H9 (cell line): ENCODE measurements around the gene ATRNL1. TPM values are rescaled to one million over a fixed set of nuclear protein-coding genes. Genes with fewer than 3 reads are reported as not detected.

ENCODE experiments used
- DNase-seq: peaks from one replicate; pipeline ENCODE4 v3.0.0-alpha.2; 2017
- H2AFZ ChIP-seq: one replicate; pipeline ENCODE4 v1.6.1; 2013; ENCODE audit warnings: mild to moderate bottlenecking, low read length, control low read depth, moderate library complexity
- H2AK5ac ChIP-seq: 2 replicates; pipeline ENCODE4 v1.6.1; 2013; ENCODE audit warnings: low read length, control low read depth, mixed read lengths; ENCODE audit not compliant: insufficient read length
- H2BK120ac ChIP-seq: one replicate; pipeline ENCODE4 v1.6.1; 2013; ENCODE audit warnings: low read depth, mild to moderate bottlenecking, low read length, control low read depth, inconsistent platforms; ENCODE audit not compliant: poor library complexity, severe bottlenecking
- H2BK12ac ChIP-seq: 2 replicates; pipeline ENCODE4 v1.6.1; 2013; ENCODE audit warnings: low read length, control low read depth, mixed read lengths, low read depth; ENCODE audit not compliant: insufficient read length
- H2BK15ac ChIP-seq: 2 replicates; pipeline ENCODE4 v1.6.1; 2013; ENCODE audit warnings: low read depth, low read length, control low read depth
- H2BK20ac ChIP-seq: one replicate; pipeline ENCODE4 v1.6.1; 2013; ENCODE audit warnings: low read depth, mild to moderate bottlenecking, low read length, control low read depth, inconsistent platforms; ENCODE audit not compliant: poor library complexity, severe bottlenecking
- H2BK5ac ChIP-seq: 2 replicates; pipeline ENCODE4 v1.6.1; 2013; ENCODE audit warnings: low read length, control low read depth, mixed read lengths; ENCODE audit not compliant: insufficient read length
- H3K14ac ChIP-seq: 2 replicates; pipeline ENCODE4 v1.6.1; 2013; ENCODE audit warnings: low read length, control low read depth; ENCODE audit not compliant: insufficient read depth
- H3K18ac ChIP-seq: 2 replicates; pipeline ENCODE4 v1.6.1; 2013; ENCODE audit warnings: low read depth, mild to moderate bottlenecking, mixed read lengths, low read length, control low read depth; ENCODE audit not compliant: insufficient read length
- H3K23ac ChIP-seq: 2 replicates; pipeline ENCODE4 v1.6.1; 2013; ENCODE audit warnings: low read length, control low read depth, mixed read lengths, low read depth; ENCODE audit not compliant: insufficient read length
- H3K23me2 ChIP-seq: 2 replicates; pipeline ENCODE4 v1.6.1; 2013; ENCODE audit warnings: low read depth, mild to moderate bottlenecking, mixed read lengths, low read length, control low read depth; ENCODE audit not compliant: insufficient read length, poor library complexity, severe bottlenecking
- H3K27ac ChIP-seq: 2 replicates; pipeline ENCODE4 v1.5.1; 2013; ENCODE audit warnings: low read length, control low read depth, mixed read lengths, low read depth; ENCODE audit not compliant: insufficient read length
- H3K27me3 ChIP-seq: 2 replicates; pipeline ENCODE4 v1.6.1; 2013; ENCODE audit warnings: low read length, control low read depth, inconsistent platforms; ENCODE audit not compliant: insufficient read depth
- H3K4ac ChIP-seq: 2 replicates; pipeline ENCODE4 v1.6.1; 2013; ENCODE audit warnings: low read depth, mild to moderate bottlenecking, control low read depth, inconsistent platforms, low read length, moderate library complexity
- H3K4me1 ChIP-seq: 2 replicates; pipeline ENCODE4 v1.6.1; 2013; ENCODE audit warnings: low read length, control low read depth, inconsistent platforms; ENCODE audit not compliant: insufficient read depth
- H3K4me2 ChIP-seq: 2 replicates; pipeline ENCODE4 v1.6.1; 2013; ENCODE audit warnings: low read length, control low read depth, mixed read lengths; ENCODE audit not compliant: insufficient read length, insufficient read depth
- H3K56ac ChIP-seq: 2 replicates; pipeline ENCODE4 v1.6.1; 2013; ENCODE audit warnings: low read depth, mild to moderate bottlenecking, mixed read lengths, low read length, control low read depth; ENCODE audit not compliant: insufficient read length
- H3K79me1 ChIP-seq: 2 replicates; pipeline ENCODE4 v1.6.1; 2013; ENCODE audit warnings: low read depth, mild to moderate bottlenecking, moderate library complexity, low read length, control low read depth, inconsistent platforms; ENCODE audit not compliant: insufficient read depth, poor library complexity, severe bottlenecking
- H3K79me2 ChIP-seq: 2 replicates; pipeline ENCODE4 v1.6.1; 2013; ENCODE audit warnings: low read length, control low read depth, inconsistent platforms; ENCODE audit not compliant: insufficient read depth
- H3K9ac ChIP-seq: 2 replicates; pipeline ENCODE4 v1.6.1; 2013; ENCODE audit warnings: low read length, control low read depth, mixed read lengths; ENCODE audit not compliant: insufficient read length; ENCODE audit errors: extremely low read depth
- H3K9me3 ChIP-seq: one replicate; pipeline ENCODE4 v1.6.1; 2013; ENCODE audit warnings: low read depth, low read length, inconsistent platforms; ENCODE audit not compliant: control insufficient read depth
- H3T11ph ChIP-seq: one replicate; pipeline ENCODE4 v1.6.1; 2013; ENCODE audit warnings: mild to moderate bottlenecking, low read length, control low read depth, inconsistent platforms
- H4K20me1 ChIP-seq: one replicate; pipeline ENCODE4 v1.6.1; 2013; ENCODE audit not compliant: control insufficient read depth, insufficient read length, insufficient read depth
- H4K5ac ChIP-seq: 2 replicates; pipeline ENCODE4 v1.6.1; 2013; ENCODE audit warnings: low read depth, mild to moderate bottlenecking, mixed read lengths, low read length, control low read depth; ENCODE audit not compliant: insufficient read length
- H4K8ac ChIP-seq: replicated peaks from 2 replicates; pipeline ENCODE4 v1.6.1; 2013; ENCODE audit warnings: low read length, control low read depth, mixed read lengths, low read depth; ENCODE audit not compliant: insufficient read length
- H4K91ac ChIP-seq: 2 replicates; pipeline ENCODE4 v1.6.1; 2013; ENCODE audit warnings: low read depth, mild to moderate bottlenecking, moderate library complexity, mixed read lengths, low read length, control low read depth; ENCODE audit not compliant: insufficient read length
- H3K27ac Mint-ChIP-seq, 3 experiments: 2 replicates in 2 of 3; 3 replicates in 1 of 3; pipeline ENCODE4 v1.8.0; 2020 to 2021; ENCODE audit warnings: mixed read lengths in 3 of 3, mild to moderate bottlenecking in 1 of 3, moderate library complexity in 1 of 3
- H3K27me3 Mint-ChIP-seq: 2 replicates; pipeline ENCODE4 v1.8.0; 2021; ENCODE audit warnings: low read depth, mild to moderate bottlenecking, moderate library complexity, mixed read lengths
- H3K36me3 Mint-ChIP-seq, 3 experiments: 2 replicates in 2 of 3; 3 replicates in 1 of 3; pipeline ENCODE4 v1.8.0; 2020 to 2021; ENCODE audit warnings: low read depth in 3 of 3, mixed read lengths in 3 of 3; ENCODE audit not compliant: insufficient read depth in 1 of 3
- H3K4me1 Mint-ChIP-seq, 2 experiments: 2 replicates each; pipeline ENCODE4 v1.8.0; 2020; ENCODE audit warnings: mixed read lengths in 2 of 2
- H3K4me3 Mint-ChIP-seq, 2 experiments: 2 replicates in 1 of 2; 3 replicates in 1 of 2; pipeline ENCODE4 v1.8.0; 2020 to 2021; ENCODE audit warnings: mild to moderate bottlenecking in 2 of 2, mixed read lengths in 2 of 2, moderate library complexity in 1 of 2
- H3K9me3 Mint-ChIP-seq, 2 experiments: 2 replicates in 1 of 2; 3 replicates in 1 of 2; pipeline ENCODE4 v1.8.0; 2020; ENCODE audit warnings: mild to moderate bottlenecking in 2 of 2, mixed read lengths in 2 of 2, moderate library complexity in 1 of 2
- WGBS: extraction: QIAGEN DNeasy Blood & Tissue Kit; methylation state at CpG from one replicate; pipeline ENCODE4 v1.1.7; 2013; ENCODE audit warnings: missing lambda C conversion rate, low lambda C conversion rate, mixed read lengths; ENCODE audit not compliant: insufficient read length; ENCODE audit errors: extremely low coverage; 5-methylcytosine and 5-hydroxymethylcytosine counted together
- total RNA-seq: library from RNA; stranded (reverse); gene quantifications from 2 replicates; pipeline ENCODE4 v1.2.1, GENCODE V29; 2021
- TF ChIP-seq, protein P1 (sequence below): fragments of 200-600 bp; sonication (generic); conservative IDR thresholded peaks from 3 replicates; pipeline ENCODE4 v1.8.0; 2021; ENCODE audit warnings: antibody characterized with exemption, mild to moderate bottlenecking

The ATRNL1 gene
- total RNA-seq, 1 experiment from 2014 or later, result 9.2 TPM

DNA sequence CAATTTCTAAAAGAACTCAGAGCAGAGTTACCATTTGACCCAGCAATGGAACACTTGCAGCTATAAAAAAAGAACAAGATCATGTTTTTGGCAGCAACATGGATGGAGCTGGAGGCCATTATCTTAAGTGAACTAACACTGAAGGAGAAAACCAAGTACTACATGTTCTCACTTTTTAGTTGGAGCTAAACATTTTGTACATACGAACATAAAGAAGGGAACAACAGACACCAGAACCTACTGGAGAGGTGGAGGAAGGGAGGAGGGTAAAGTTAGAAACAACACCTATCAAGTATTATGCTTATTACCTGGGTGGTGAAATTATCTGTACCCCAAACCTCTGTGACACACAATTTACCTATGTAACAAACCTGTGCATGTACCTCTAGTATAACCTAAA, 329.5 kb downstream of the ATRNL1 start:
- H3K27me3 ChIP-seq, result no peaks in the 10 kb centered on the region
- H3K9me3 ChIP-seq, result no peaks in the 10 kb centered on the region
- Mint-ChIP-seq H3K27me3 (no peaks in the 10 kb centered on the region), H3K27ac (no peak overlapping the region), H3K36me3 (no peaks in the 10 kb centered on the region), H3K9me3 (no peaks in the 10 kb centered on the region; a peak in 1 of 5 replicates), H3K4me3 (no peak overlapping the region), H3K4me1 (no peaks in the 10 kb centered on the region)
- no peak overlapping the region for H3K9ac ChIP-seq
- H3K79me1 ChIP-seq, result no peaks in the 10 kb centered on the region
- H3K23me2 ChIP-seq, result no peaks in the 10 kb centered on the region
- no peak overlapping the region for H3K18ac ChIP-seq
- no peak overlapping the region for H4K91ac ChIP-seq
- H2BK20ac ChIP-seq, result no peak overlapping the region
- no peak overlapping the region for H3K14ac ChIP-seq
- H3K4ac ChIP-seq, result no peak overlapping the region
- H4K5ac ChIP-seq, result no peak overlapping the region
- no peaks in the 10 kb centered on the region for H3K4me1 ChIP-seq
- no peak overlapping the region for H2BK15ac ChIP-seq
- H2BK120ac ChIP-seq, result no peak overlapping the region
- H2AFZ ChIP-seq, result no peak overlapping the region
- no peak overlapping the region for H3K56ac ChIP-seq
- no peak overlapping the region for H3K27ac ChIP-seq
- H3K4me2 ChIP-seq, result no peak overlapping the region
- H3K23ac ChIP-seq, result no peak overlapping the region
- no peak overlapping the region for H3T11ph ChIP-seq
- no peaks in the 10 kb centered on the region for H3K79me2 ChIP-seq
- WGBS, result no CpG with 5 or more reads among the region's 1 CpG
- no peak overlapping the region for H4K8ac ChIP-seq
- DNase-seq, result no peak
- TF ChIP-seq, protein P1, sequence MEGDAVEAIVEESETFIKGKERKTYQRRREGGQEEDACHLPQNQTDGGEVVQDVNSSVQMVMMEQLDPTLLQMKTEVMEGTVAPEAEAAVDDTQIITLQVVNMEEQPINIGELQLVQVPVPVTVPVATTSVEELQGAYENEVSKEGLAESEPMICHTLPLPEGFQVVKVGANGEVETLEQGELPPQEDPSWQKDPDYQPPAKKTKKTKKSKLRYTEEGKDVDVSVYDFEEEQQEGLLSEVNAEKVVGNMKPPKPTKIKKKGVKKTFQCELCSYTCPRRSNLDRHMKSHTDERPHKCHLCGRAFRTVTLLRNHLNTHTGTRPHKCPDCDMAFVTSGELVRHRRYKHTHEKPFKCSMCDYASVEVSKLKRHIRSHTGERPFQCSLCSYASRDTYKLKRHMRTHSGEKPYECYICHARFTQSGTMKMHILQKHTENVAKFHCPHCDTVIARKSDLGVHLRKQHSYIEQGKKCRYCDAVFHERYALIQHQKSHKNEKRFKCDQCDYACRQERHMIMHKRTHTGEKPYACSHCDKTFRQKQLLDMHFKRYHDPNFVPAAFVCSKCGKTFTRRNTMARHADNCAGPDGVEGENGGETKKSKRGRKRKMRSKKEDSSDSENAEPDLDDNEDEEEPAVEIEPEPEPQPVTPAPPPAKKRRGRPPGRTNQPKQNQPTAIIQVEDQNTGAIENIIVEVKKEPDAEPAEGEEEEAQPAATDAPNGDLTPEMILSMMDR, result no peak
- no peak overlapping the region for H2BK12ac ChIP-seq
- H2AK5ac ChIP-seq, result no peak overlapping the region
- no peak overlapping the region for H2BK5ac ChIP-seq
- no peaks in the 10 kb centered on the region for H4K20me1 ChIP-seq
